B cell (primary cell): ENCODE results near the gene RNF223. TPM values are rescaled to one million over a fixed set of nuclear protein-coding genes. Genes with fewer than 3 reads are reported as not detected.

Experiments used
- ATAC-seq: fragments of 200-7000 bp; cut with Tn5 transposase; one replicate; pipeline ENCODE4 v1.10.0; 2021; ENCODE audit warnings: low read depth, mild to moderate bottlenecking, moderate number of reproducible peaks, moderate library complexity
- CTCF ChIA-PET: fragments of 350-600 bp; sonication (Branson Sonifier 250); formaldehyde crosslinking; loops from one replicate; lab custom pipeline; 2021; ENCODE audit warnings: antibody characterized with exemption, inconsistent platforms; lab: Charles Lee
- POLR2A ChIA-PET: fragments of 350-600 bp; sonication (Branson Sonifier 250); formaldehyde crosslinking; loops from one replicate; lab custom pipeline; 2021; ENCODE audit warnings: antibody characterized with exemption; lab: Charles Lee
- DNase-seq: peaks from one replicate; pipeline ENCODE4 v3.0.0; 2013
- H2AFZ ChIP-seq: 2 replicates; pipeline ENCODE4 v1.6.1; 2012; ENCODE audit warnings: mild to moderate bottlenecking, low read depth, low read length; ENCODE audit not compliant: insufficient read depth, poor library complexity, severe bottlenecking
- H3K27ac ChIP-seq, 2 donors: 1 replicate in 1 of 2; 2 replicates in 1 of 2; pipeline ENCODE4 v1.5.1; 2012 to 2013; ENCODE audit warnings: low read length in 2 of 2, mild to moderate bottlenecking in 2 of 2, moderate library complexity in 1 of 2
- H3K27me3 ChIP-seq, 4 experiments: fragments of 200-600 bp in 1 of 4; sonication (generic) in 1 of 4; replicated peaks in 1 of 4; 1 replicate in 2 of 4; 2 replicates in 2 of 4; pipeline versions ENCODE4 v1.6.1 to v1.7.0; 2013 to 2016; ENCODE audit warnings: low read length in 3 of 4, mild to moderate bottlenecking in 2 of 4, mixed read lengths in 1 of 4, moderate library complexity in 1 of 4; ENCODE audit not compliant: insufficient read depth in 4 of 4, control insufficient read depth in 3 of 4; ENCODE audit errors: control extremely low read depth in 1 of 4
- H3K36me3 ChIP-seq, 2 experiments: replicated peaks in 1 of 2; 1 replicate in 1 of 2; 2 replicates in 1 of 2; pipeline versions ENCODE4 v1.6.1 to v1.7.1; 2013; ENCODE audit warnings: low read length in 1 of 2; ENCODE audit not compliant: insufficient read depth in 2 of 2, control insufficient read depth in 1 of 2; ENCODE audit errors: control extremely low read depth in 1 of 2, extremely low read depth in 1 of 2
- H3K4me1 ChIP-seq, 2 donors: fragments of 200-600 bp in 1 of 2; sonication (generic) in 1 of 2; 1 replicate in 1 of 2; 2 replicates in 1 of 2; pipeline versions ENCODE4 v1.5.1 to v1.6.1; 2013 to 2017; ENCODE audit warnings: low read length in 2 of 2; ENCODE audit not compliant: control insufficient read depth in 2 of 2, insufficient read depth in 2 of 2
- H3K4me2 ChIP-seq: replicated peaks from 2 replicates; pipeline ENCODE3; 2012; ENCODE audit warnings: mild to moderate bottlenecking, low read depth, low read length; ENCODE audit not compliant: poor library complexity, severe bottlenecking
- H3K4me3 ChIP-seq, 5 experiments: fragments of 200-600 bp in 1 of 5; sonication (generic) in 1 of 5; 1 replicate in 3 of 5; 2 replicates in 2 of 5; pipeline versions ENCODE4 v1.5.1 to v1.7.0; 2011 to 2016; ENCODE audit warnings: low read length in 4 of 5, mild to moderate bottlenecking in 4 of 5, low read depth in 2 of 5, control low read depth in 1 of 5, moderate library complexity in 1 of 5; ENCODE audit not compliant: insufficient read depth in 1 of 5; ENCODE audit errors: control extremely low read depth in 1 of 5, extremely low read depth in 1 of 5
- H3K79me2 ChIP-seq: fragments of 200-600 bp; sonication (generic); one replicate; pipeline ENCODE4 v1.6.0; 2016; ENCODE audit warnings: low read length; ENCODE audit not compliant: control insufficient read depth, insufficient read depth
- H3K9ac ChIP-seq: fragments of 200-600 bp; sonication (generic); 2 replicates; pipeline ENCODE4 v1.6.1; 2017; ENCODE audit warnings: mild to moderate bottlenecking, low read length, moderate library complexity
- H3K9me3 ChIP-seq, 3 donors: one replicate each; pipeline versions ENCODE4 v1.6.1 to v1.7.1; 2013; ENCODE audit warnings: low read length in 2 of 3; ENCODE audit not compliant: control insufficient read depth in 2 of 3, insufficient read depth in 1 of 3; ENCODE audit errors: control extremely low read depth in 1 of 3
- H4K20me1 ChIP-seq: 2 replicates; pipeline ENCODE4 v1.6.0; 2012; ENCODE audit warnings: mild to moderate bottlenecking, low read length; ENCODE audit not compliant: insufficient read depth, control insufficient read depth, poor library complexity, severe bottlenecking
- H3K27ac Mint-ChIP-seq: one replicate; pipeline ENCODE4 v1.8.0; 2021; ENCODE audit warnings: mixed read lengths
- H3K27me3 Mint-ChIP-seq: one replicate; pipeline ENCODE4 v1.8.0; 2021; ENCODE audit warnings: mixed read lengths
- H3K4me1 Mint-ChIP-seq: one replicate; pipeline ENCODE4 v1.8.0; 2021; ENCODE audit warnings: mixed read lengths
- H3K4me3 Mint-ChIP-seq: one replicate; pipeline ENCODE4 v1.8.0; 2021; ENCODE audit warnings: mixed read lengths
- H3K9me3 Mint-ChIP-seq: one replicate; pipeline ENCODE4 v1.8.0; 2022; ENCODE audit warnings: mixed read lengths; ENCODE audit not compliant: insufficient read depth
- EZH2 ChIP-seq: IDR thresholded peaks from 2 replicates; pipeline ENCODE4 v1.6.1; 2012; ENCODE audit warnings: borderline replicate concordance, low read depth, mild to moderate bottlenecking, moderate library complexity, low read length; ENCODE audit not compliant: insufficient read depth, poor library complexity, severe bottlenecking
- WGBS: methylation state at CpG from one replicate; pipeline ENCODE4 v1.1.5; 2013; ENCODE audit warnings: missing lambda C conversion rate; ENCODE audit not compliant: insufficient coverage; 5-methylcytosine and 5-hydroxymethylcytosine counted together
- intact Hi-C: fragments of 100-400 bp; cut with micrococcal nuclease; formaldehyde crosslinking; loops from one replicate; pipeline ENCODE4 v1.10.0; 2022
- polyA plus RNA-seq: library from polyadenylated mRNA; depleted of rRNA; stranded (reverse); fragments of >200 nt; gene quantifications from 2 replicates; pipeline ENCODE4 v1.2.3, GENCODE V29; 2012
- total RNA-seq, 2 donors: library from RNA; stranded (reverse); fragments of 120-200 nt in 1 of 2; gene quantifications; 1 replicate in 1 of 2; 2 replicates in 1 of 2; pipeline versions ENCODE4 v1.2.3 to v1.2.4, GENCODE V29; 2013 to 2022
- TF ChIP-seq, protein P1 (sequence below): fragments of 200-600 bp; IDR thresholded peaks from one replicate; pipeline ENCODE4 v1.8.0; 2022; ENCODE audit warnings: antibody characterized with exemption, mild to moderate bottlenecking

Gene RNF223
- total and polyA plus RNA-seq, 2 donors (not counting 1 experiment from before 2014, with no cell fraction given): not detected

- Histone ChIP-seq H3K4me3 (peak overlapping the region in 4 of 5 experiments; percentile 40 to 60 (median 51)), H3K9ac (peak overlapping the region; percentile 66)
- no peak overlapping the region for H3K27ac Mint-ChIP-seq
These were observed 14.4 kb downstream of the RNF223 start for GRCh38 chr1:1059494-1060280.

More at GRCh38 chr1:1059494-1060280, 14.4 kb downstream of the RNF223 start:
- Histone ChIP-seq H3K36me3 (no peaks in the 10 kb centered on the region), H3K9me3 (peaks cover 0 to 22% (median 0%) of the 10 kb centered on the region in 3 donors), H4K20me1 (no peaks in the 10 kb centered on the region), H3K4me2 (peak overlapping the region; percentile 95), H3K27ac (no peak overlapping the region), H2AFZ (peak overlapping the region; percentile 81), H3K79me2 (no peaks in the 10 kb centered on the region), H3K4me1 (peaks cover 38 to 44% of the 10 kb centered on the region in 2 donors), H3K27me3 (peaks cover 0 to 62% (median 30%) of the 10 kb centered on the region in 4 experiments)
- ATAC-seq (peak; percentile 65), DNase-seq (peak; percentile 92)
- POLR2A ChIA-PET: interaction anchor here (0.9 to 1.4 kb wide), 4 partner anchors 16 to 62 kb away, joined by 3 to 4 read pairs (median 4); no protein-coding TSS in a partner anchor
- intact Hi-C loops: loop anchor here (1.0 to 10.0 kb wide), 2 partner anchors 10 to 45 kb away; partner anchors contain the start of gene ISG15
- peaks cover 22% of the 10 kb centered on the region for H3K4me1 Mint-ChIP-seq
- TF ChIP-seq, protein P1, sequence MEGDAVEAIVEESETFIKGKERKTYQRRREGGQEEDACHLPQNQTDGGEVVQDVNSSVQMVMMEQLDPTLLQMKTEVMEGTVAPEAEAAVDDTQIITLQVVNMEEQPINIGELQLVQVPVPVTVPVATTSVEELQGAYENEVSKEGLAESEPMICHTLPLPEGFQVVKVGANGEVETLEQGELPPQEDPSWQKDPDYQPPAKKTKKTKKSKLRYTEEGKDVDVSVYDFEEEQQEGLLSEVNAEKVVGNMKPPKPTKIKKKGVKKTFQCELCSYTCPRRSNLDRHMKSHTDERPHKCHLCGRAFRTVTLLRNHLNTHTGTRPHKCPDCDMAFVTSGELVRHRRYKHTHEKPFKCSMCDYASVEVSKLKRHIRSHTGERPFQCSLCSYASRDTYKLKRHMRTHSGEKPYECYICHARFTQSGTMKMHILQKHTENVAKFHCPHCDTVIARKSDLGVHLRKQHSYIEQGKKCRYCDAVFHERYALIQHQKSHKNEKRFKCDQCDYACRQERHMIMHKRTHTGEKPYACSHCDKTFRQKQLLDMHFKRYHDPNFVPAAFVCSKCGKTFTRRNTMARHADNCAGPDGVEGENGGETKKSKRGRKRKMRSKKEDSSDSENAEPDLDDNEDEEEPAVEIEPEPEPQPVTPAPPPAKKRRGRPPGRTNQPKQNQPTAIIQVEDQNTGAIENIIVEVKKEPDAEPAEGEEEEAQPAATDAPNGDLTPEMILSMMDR: peak; percentile 9
- TF ChIP-seq EZH2: no peak
- CTCF ChIA-PET: interaction anchor here (1.2 to 2.0 kb wide), 5 partner anchors 19 to 315 kb away, joined by 3 to 7 read pairs (median 6); partner anchors contain the start of gene AURKAIP1
- no peaks in the 10 kb centered on the region for H3K9me3 Mint-ChIP-seq
- peaks cover 7% of the 10 kb centered on the region for H3K27me3 Mint-ChIP-seq
- 5% methylated on average over 68 of the region's 69 CpGs for WGBS
- peak overlapping the region; percentile 76 for H3K4me3 Mint-ChIP-seq
